BJ (cell line): ENCODE measurements around the gene LCN10. TPM values are rescaled to one million over a fixed set of nuclear protein-coding genes. Genes with fewer than 3 reads are reported as not detected.
"Not testable (repeated sequence)": the region's sequence is repeated elsewhere in the genome, so short reads cannot be mapped to it uniquely, and the experiment has no call there.

Experiments
- CTCF ChIA-PET: fragments of 350-600 bp; formaldehyde crosslinking; extraction: SDS; loops from one replicate; lab custom pipeline; 2021; ENCODE audit warnings: antibody characterized with exemption, inconsistent platforms; lab: Yijun Ruan, JAX
- POLR2A ChIA-PET: fragments of 300-600 bp; sonication (Branson Sonifier 250); formaldehyde crosslinking; extraction: SDS; loops from one replicate; lab custom pipeline; 2021; ENCODE audit warnings: antibody characterized with exemption; lab: Charles Lee
- DNase-seq: peaks from one replicate; pipeline ENCODE4 v3.0.0-alpha.2; 2011; ENCODE audit warnings: low read depth
- H3K27me3 ChIP-seq: 2 replicates; pipeline ENCODE4 v1.6.0; 2011; ENCODE audit warnings: low read length; ENCODE audit not compliant: control insufficient read depth, insufficient read depth
- H3K36me3 ChIP-seq: 2 replicates; pipeline ENCODE4 v1.5.1; 2011; ENCODE audit warnings: low read length; ENCODE audit not compliant: control insufficient read depth, insufficient read depth
- H3K4me3 ChIP-seq: 2 replicates; pipeline ENCODE4 v1.5.1; 2011; ENCODE audit warnings: low read depth, mild to moderate bottlenecking, control low read depth, low read length
- CTCF ChIP-seq: IDR thresholded peaks from 2 replicates; pipeline ENCODE4 v1.5.1; 2011; ENCODE audit warnings: low read depth, mild to moderate bottlenecking, control low read depth, inconsistent platforms, low read length, moderate library complexity; ENCODE audit not compliant: insufficient read depth
- polyA plus RNA-seq: library from polyadenylated mRNA; depleted of rRNA; stranded (reverse); fragments of >200 nt; gene quantifications from 2 replicates; pipeline ENCODE4 v1.2.3, GENCODE V29; 2011

LCN10 gene
- polyA plus RNA-seq, 1 experiment: not detected

DNA sequence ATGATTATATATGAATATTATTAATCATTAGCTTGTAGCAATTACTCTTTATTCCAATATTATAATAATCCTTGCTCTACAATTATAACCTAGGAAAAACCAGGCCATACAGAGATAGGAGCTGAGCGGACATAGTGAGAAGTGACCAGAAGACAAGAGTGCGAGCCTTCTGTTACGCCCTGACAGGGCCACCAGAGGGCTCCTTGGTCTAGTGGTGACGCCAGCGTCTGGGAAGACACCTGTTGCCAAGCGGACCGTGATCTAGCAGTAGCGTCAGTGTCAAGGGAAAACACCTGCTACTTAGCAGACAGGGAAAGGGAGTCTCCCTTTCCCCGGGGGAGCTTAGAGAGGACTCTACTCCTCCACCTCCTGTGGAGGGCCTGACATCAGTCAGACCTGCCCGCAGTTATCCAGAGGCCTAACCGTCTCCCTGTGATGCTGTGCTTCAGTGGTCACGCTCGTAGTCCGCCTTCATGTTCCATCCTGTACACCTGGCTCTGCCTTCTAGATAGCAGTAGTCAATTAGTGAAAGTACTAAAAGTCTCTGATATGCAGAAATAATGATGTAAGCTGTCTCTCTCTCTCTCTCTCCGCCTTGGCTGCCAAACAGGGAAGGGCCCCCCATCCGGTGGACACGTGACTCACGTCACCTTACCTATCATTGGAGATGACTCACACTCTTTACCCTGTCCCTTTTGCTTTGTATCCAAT is 23.8 kb upstream of the LCN10 start:
- CTCF ChIA-PET: interaction anchor here (0.6 to 1.9 kb wide), 11 partner anchors 8 to 364 kb away, joined by 3 to 7 read pairs (median 4); partner anchors contain the start of genes LCN8 and TMEM141
- DNase-seq, H3K4me3 ChIP-seq, POLR2A ChIA-PET, H3K36me3 ChIP-seq, H3K27me3 ChIP-seq: not testable (repeated sequence)
- TF ChIP-seq CTCF: peak; percentile 49

DNA sequence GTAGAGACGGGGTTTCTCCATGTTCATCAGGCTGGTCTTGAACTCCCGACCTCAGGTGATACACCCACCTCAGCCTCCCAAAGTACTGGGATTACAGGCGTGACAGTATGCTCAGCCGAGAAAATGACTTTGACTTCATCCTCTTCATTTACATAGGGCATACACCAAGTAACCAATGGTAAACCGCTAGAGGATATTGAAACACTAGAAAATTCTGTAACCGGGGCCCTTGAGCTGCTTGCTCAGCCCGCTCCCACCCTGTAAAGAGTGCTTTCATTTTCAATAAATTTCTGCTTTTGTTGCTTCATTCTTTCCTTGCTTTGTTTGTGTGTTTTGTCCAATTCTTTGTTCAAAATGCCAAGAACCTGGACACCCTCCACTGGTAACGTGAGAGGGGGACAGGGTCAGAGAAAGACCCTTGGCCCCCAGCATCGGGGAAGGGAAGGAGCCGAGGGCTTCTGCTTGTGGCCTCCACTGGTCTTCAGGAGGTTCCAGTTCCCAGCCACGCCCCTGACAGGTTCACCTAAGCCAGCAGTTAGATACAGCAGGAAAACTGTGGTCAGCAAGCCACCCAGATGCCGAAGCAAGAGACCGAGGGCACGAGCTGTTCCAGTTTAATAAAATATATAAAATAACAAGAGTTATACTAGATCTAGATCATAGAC is 23.1 kb upstream of the LCN10 start:
- DNase-seq, POLR2A ChIA-PET: not testable (repeated sequence)
- CTCF ChIA-PET: interaction anchor here (0.6 to 1.9 kb wide), 9 partner anchors 8 to 269 kb away, joined by 3 to 7 read pairs (median 4); partner anchors contain the start of genes LCN8 and TMEM141

DNA sequence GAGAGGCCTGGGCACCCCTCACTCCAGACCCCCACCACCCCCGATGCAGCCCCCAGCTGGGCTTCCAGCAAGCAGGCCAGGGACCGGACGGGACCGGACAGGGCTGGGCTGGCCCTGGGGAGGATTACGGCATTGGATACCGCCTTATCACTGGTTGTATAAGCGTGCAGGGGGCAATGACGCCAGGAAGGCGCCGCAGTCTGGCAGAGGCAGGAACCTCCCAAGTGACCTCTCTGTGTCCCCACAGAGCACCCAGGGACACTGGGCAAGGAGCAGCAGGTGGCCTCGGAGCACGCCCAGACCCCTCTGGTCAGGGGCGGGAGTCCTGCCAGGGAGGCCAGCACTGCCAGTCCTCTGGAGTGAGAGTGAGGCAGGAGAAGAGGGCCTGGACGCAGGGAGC is 22.3 kb upstream of the LCN10 start:
- DNase-seq: no peak
- Histone ChIP-seq H3K36me3 (no peaks in the 10 kb centered on the region), H3K4me3 (no peak overlapping the region), H3K27me3 (peaks cover 6% of the 10 kb centered on the region)
- CTCF ChIA-PET: interaction anchor here (1.9 kb wide), 1 partner anchor 15 kb away, joined by 6 read pairs; no protein-coding TSS in a partner anchor
- POLR2A ChIA-PET: no interaction called here
- no peak for TF ChIP-seq CTCF

More for the DNA sequence above, 23.1 kb upstream of the LCN10 start:
- H3K36me3 ChIP-seq, H3K4me3 ChIP-seq, H3K27me3 ChIP-seq: not testable (repeated sequence)

- ChIA-PET CTCF (no interaction called here), POLR2A (no interaction called here)
- TF ChIP-seq CTCF: no peak
- Histone ChIP-seq H3K4me3 (no peak within 1 kb of the TSS), H3K36me3 (no peaks in the 10 kb centered on the region), H3K27me3 (peaks cover 6% of the 10 kb centered on the region)
- DNase-seq: no peak
These were observed 21.7 kb upstream of the LCN10 start, which contains the start of gene LCN15 for GRCh38 chr9:136764301-136764891. Gene LCN15, minus strand, starts transcription at chr9:136764518. Its CDS starts 30 bp downstream, at chr9:136764488.

DNA sequence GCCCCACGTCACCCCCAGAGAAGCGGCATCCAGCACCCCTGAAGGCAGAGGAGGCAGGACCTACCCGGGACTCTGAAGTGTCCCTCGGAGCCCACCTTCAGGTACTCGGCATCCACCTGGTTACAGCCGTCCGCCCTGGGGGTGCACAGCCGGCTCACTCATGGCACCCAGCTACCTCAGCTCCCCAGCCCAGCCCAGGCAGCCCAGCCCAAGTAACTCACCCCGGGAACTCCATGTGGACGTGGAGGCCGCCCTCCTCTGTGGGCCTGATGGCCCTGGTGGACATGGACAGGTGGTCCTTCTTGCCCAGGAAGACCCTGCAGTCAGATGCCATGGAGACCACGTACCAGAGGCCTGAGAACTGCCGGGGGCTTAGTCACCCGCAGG is 20.9 kb upstream of the LCN10 start:
- POLR2A ChIA-PET: no interaction called here
- no peak for TF ChIP-seq CTCF
- no peaks in the 10 kb centered on the region for H3K36me3 ChIP-seq
- CTCF ChIA-PET: interaction anchor here (1.1 kb wide), 1 partner anchor 22 kb away, joined by 3 read pairs; no protein-coding TSS in a partner anchor
- peaks cover 6% of the 10 kb centered on the region for H3K27me3 ChIP-seq
- H3K4me3 ChIP-seq: no peak overlapping the region
- no peak for DNase-seq
